ENCODE data around the gene HCK.

HCK gene

DNA sequence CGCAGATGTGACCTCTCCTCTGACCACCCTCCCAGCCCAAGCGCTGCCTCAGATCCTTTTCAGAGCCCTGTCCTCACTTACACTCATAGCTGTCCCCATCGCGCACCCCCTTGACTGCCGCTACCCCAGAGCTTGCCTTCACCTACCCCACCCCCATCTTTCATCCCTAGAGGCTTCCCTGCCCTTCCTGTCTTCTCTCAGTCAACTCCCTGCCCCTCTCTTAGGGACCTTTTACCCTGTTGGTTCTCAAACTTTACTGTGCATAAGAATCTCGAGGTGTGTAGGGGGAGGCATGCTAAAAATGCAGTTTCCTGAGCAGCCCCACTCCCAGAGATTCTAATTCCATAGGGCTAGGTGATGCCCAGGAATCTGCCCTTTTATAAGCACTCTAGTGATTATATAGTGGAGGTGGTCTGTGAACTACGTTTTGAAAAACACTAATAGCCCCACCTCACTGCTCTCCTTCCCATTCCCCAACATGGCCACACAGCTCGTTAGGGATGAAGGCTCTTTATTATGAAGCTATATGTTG lies 58.2 kb downstream of the HCK start:
- Histone ChIP-seq H3K4me1 (ENCODE audit: low read length) (peaks cover 13% of the 10 kb centered on the region), H3K27ac (ENCODE audit: low read length) (peak overlapping the region; percentile 80; the same call in 1 of the 2 replicates), H3K36me3 (replicated peaks; ENCODE audit: insufficient read depth, low read length) (no peaks in the 10 kb centered on the region), H3K4me3 (ENCODE audit: low read length) (peak overlapping the region; percentile 78), H2AFZ (ENCODE audit: low read length) (peak overlapping the region; percentile 87), H3K9ac (ENCODE audit: low read length) (peak overlapping the region; percentile 92), H3K9me2 (replicated peaks; ENCODE audit: insufficient read depth, low read length) (no peaks in the 10 kb centered on the region), H3K9me3 (replicated peaks; ENCODE audit: insufficient read depth, low read length) (no peaks in the 10 kb centered on the region), H3K79me2 (ENCODE audit: low read length) (peaks cover 58% of the 10 kb centered on the region), H3K4me2 (ENCODE audit: low read depth, low read length) (peak overlapping the region; percentile 87), H3K27me3 (replicated peaks; ENCODE audit: insufficient read depth, low read length) (no peaks in the 10 kb centered on the region), H4K20me1 (ENCODE audit: insufficient read depth, low read length) (peaks cover 8% of the 10 kb centered on the region; the same call in 1 of the 2 replicates), H3F3A (ENCODE audit: insufficient read depth, low read length) (peaks cover 7% of the 10 kb centered on the region)
- TF ChIP-seq EZH2 (optimal IDR thresholded peaks at IDR 0.05; ENCODE audit: low read depth, low read length) (no peak), EZH2phosphoT487 (IDR thresholded peaks at IDR 0.05; ENCODE audit: low read length) (no peak)
- TF ChIP-seq, protein P1, sequence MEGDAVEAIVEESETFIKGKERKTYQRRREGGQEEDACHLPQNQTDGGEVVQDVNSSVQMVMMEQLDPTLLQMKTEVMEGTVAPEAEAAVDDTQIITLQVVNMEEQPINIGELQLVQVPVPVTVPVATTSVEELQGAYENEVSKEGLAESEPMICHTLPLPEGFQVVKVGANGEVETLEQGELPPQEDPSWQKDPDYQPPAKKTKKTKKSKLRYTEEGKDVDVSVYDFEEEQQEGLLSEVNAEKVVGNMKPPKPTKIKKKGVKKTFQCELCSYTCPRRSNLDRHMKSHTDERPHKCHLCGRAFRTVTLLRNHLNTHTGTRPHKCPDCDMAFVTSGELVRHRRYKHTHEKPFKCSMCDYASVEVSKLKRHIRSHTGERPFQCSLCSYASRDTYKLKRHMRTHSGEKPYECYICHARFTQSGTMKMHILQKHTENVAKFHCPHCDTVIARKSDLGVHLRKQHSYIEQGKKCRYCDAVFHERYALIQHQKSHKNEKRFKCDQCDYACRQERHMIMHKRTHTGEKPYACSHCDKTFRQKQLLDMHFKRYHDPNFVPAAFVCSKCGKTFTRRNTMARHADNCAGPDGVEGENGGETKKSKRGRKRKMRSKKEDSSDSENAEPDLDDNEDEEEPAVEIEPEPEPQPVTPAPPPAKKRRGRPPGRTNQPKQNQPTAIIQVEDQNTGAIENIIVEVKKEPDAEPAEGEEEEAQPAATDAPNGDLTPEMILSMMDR (IDR thresholded peaks at IDR 0.05; ENCODE audit: low read length) = no peak
- DNase-seq = no peak

DNA sequence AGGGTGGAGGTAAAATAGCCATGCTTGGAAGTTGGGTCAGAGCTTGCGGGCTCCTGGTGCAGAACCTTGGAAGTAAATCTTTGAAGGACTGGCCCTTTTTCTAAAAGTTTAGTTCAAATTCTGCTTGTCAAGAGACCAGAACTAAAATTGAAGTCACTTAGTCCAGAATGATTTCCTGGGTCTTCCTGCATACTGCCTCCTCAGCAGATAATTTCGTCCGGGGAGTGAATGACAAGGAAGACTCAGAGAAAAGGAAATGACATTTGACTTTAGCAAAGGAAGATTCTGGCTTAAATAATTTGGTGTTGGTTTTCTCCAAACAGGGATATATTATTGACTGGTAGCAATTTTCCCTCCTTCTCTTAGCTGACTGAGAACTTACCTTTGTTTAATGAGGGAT lies 58.7 kb downstream of the HCK start:
- H2AFZ ChIP-seq (ENCODE audit: low read length) = no peak overlapping the region
- H3K9me3 ChIP-seq (replicated peaks; ENCODE audit: insufficient read depth, low read length) = no peaks in the 10 kb centered on the region
- peaks cover 13% of the 10 kb centered on the region for H3K4me1 ChIP-seq (ENCODE audit: low read length)
- TF ChIP-seq EZH2 (optimal IDR thresholded peaks at IDR 0.05; ENCODE audit: low read depth, low read length) (no peak), EZH2phosphoT487 (IDR thresholded peaks at IDR 0.05; ENCODE audit: low read length) (no peak)
- TF ChIP-seq, protein P1 (IDR thresholded peaks at IDR 0.05; ENCODE audit: low read length) = no peak
- peak overlapping the region; percentile 80; the same call in 1 of the 2 replicates for H3K27ac ChIP-seq (ENCODE audit: low read length)
- H3K9ac ChIP-seq (ENCODE audit: low read length) = peak overlapping the region; percentile 92; the same call in 1 of the 2 replicates
- peaks cover 63% of the 10 kb centered on the region for H3K79me2 ChIP-seq (ENCODE audit: low read length)
- H3K27me3 ChIP-seq (replicated peaks; ENCODE audit: insufficient read depth, low read length) = no peaks in the 10 kb centered on the region
- no peak for DNase-seq
- H3K4me2 ChIP-seq (ENCODE audit: low read depth, low read length) = peak overlapping the region; percentile 87
- H3K4me3 ChIP-seq (ENCODE audit: low read length) = peak overlapping the region; percentile 78
- H3K9me2 ChIP-seq (replicated peaks; ENCODE audit: insufficient read depth, low read length) = no peaks in the 10 kb centered on the region
- no peaks in the 10 kb centered on the region for H3K36me3 ChIP-seq (replicated peaks; ENCODE audit: insufficient read depth, low read length)
- H3F3A ChIP-seq (ENCODE audit: insufficient read depth, low read length) = peaks cover 7% of the 10 kb centered on the region
- peaks cover 8% of the 10 kb centered on the region; the same call in 1 of the 2 replicates for H4K20me1 ChIP-seq (ENCODE audit: insufficient read depth, low read length)

DNA sequence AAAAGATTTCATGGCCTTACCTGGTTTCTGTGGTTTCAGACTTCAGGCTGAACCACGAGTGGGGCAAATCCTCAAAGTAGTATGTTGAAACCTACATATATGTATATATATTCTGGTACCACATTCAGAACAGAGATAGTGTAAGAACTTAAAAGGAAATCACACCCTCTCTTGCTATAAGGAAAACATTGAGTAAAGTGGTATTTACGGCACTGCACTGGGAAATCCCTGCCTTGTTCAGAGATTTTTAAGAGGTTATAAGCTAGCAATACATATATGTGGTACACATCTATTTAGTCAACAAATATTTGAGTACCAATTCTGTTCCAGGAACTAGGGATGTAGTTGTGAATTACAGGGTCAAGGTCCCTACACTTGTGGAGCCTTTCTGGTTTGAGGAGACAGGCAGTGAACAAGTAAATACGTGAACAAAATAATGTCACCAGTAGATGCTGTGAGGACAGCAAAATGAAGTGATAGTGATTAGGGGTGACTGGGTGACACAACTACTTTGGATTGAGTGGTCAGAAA lies 59.2 kb downstream of the HCK start:
- no peak overlapping the region for H2AFZ ChIP-seq (ENCODE audit: low read length)
- peaks cover 7% of the 10 kb centered on the region for H3F3A ChIP-seq (ENCODE audit: insufficient read depth, low read length)
- TF ChIP-seq EZH2 (optimal IDR thresholded peaks at IDR 0.05; ENCODE audit: low read depth, low read length) (no peak), EZH2phosphoT487 (IDR thresholded peaks at IDR 0.05; ENCODE audit: low read length) (no peak)
- TF ChIP-seq, protein P1 (IDR thresholded peaks at IDR 0.05; ENCODE audit: low read length) = no peak
- peak overlapping the region; percentile 10; the same call in 1 of the 2 replicates for H3K27ac ChIP-seq (ENCODE audit: low read length)
- no peaks in the 10 kb centered on the region for H3K9me3 ChIP-seq (replicated peaks; ENCODE audit: insufficient read depth, low read length)
- H3K4me3 ChIP-seq (ENCODE audit: low read length) = peak overlapping the region; percentile 78; the same call in 1 of the 2 replicates
- no peaks in the 10 kb centered on the region for H3K36me3 ChIP-seq (replicated peaks; ENCODE audit: insufficient read depth, low read length)
- no peaks in the 10 kb centered on the region for H3K27me3 ChIP-seq (replicated peaks; ENCODE audit: insufficient read depth, low read length)
- peak overlapping the region; percentile 87 for H3K4me2 ChIP-seq (ENCODE audit: low read depth, low read length)
- H3K4me1 ChIP-seq (ENCODE audit: low read length) = peaks cover 13% of the 10 kb centered on the region
- H3K79me2 ChIP-seq (ENCODE audit: low read length) = peaks cover 67% of the 10 kb centered on the region
- peaks cover 9% of the 10 kb centered on the region; the same call in 1 of the 2 replicates for H4K20me1 ChIP-seq (ENCODE audit: insufficient read depth, low read length)
- H3K9ac ChIP-seq (ENCODE audit: low read length) = 0 out of 2 replicates have a peak overlapping the region, but pooled peaks have one; percentile 92
- DNase-seq = no peak
- no peaks in the 10 kb centered on the region for H3K9me2 ChIP-seq (replicated peaks; ENCODE audit: insufficient read depth, low read length)
